Stimulated activated CD8-positive, alpha-beta memory T cell treated with anti-CD3 and anti-CD28 coated beads, Interleukin-12 subunit alpha, Interleukin-12 subunit beta, amount 100 ng/mL, for 4 hours (primary cell): ENCODE data around the gene WEE2.
"Not testable (repeated sequence)": the region's sequence is repeated elsewhere in the genome, so short reads cannot be mapped to it uniquely, and the experiment has no call there.

Experiments
- DNase-seq: peaks from one replicate; pipeline ENCODE4 v3.0.0-alpha.2; 2020; ENCODE audit warnings: low read depth

WEE2 gene

GRCh38 chr7:141708351-141708750 lies at the start of gene WEE2:
Gene WEE2, plus strand, starts transcription at chr7:141708353. Its CDS starts 406 bp downstream, at chr7:141708759.
- DNase-seq, result no peak

DNA sequence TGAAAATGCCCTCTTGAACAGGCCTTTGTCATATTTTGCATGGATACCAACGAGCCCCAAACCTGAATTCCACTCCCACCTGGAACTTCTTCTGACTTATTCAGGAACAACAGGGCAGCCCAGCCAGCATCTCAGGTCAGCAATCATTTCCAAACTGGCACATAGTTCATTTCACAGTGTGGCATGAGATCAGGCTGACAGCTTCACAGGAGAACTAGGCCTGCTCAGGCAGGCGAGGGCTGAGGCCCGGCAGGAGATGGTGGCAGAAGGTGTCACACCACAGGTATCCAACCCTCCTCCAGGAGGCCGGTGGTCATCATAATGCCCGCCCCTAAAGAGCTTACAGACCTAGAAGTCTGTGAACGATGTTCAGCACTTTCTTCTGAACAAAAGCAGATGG lies 48.7 kb upstream of the WEE2 start:
- no peak for DNase-seq

DNA sequence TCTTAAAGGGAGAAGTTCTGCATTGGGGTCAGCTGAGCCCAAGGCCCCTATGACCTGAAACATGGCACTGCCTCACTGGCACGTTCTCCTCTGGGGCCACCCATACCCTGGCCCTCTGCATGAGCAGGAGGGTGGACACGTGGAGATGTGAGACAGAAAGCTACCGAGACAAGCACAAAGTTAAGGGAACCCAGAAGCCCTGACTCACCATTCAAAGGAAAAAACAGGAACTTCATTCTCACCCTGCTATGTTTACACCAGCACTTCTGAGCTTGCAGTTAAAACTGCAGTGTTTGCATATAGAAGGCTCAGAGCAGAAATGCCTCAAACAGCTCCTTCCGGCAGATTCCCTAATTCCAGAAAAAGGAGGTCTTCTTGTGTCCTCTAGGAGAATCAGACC lies 47.9 kb upstream of the WEE2 start:
- no peak for DNase-seq

- DNase-seq, result no peak
These were observed 44.9 kb upstream of the WEE2 start for GRCh38 chr7:141663081-141663849.

DNA sequence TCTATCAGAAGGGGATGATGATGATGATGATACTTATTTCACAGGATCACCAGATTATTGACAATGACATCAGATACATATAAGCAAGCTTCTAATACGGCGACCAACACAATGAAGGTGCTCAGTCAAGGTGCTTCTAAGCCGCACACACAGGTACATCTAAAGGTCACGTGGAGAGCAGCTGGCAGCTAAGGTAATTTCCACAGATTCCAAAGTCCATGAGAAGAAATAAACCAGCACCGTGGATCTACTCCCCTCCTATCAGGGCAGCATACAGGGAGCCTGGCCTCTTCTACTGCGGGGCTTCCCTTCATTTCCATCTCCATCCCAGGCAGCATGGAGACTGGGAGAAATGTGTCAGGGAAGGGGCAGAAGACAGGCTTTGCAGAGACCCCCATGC lies 43.7 kb upstream of the WEE2 start:
- DNase-seq, result no peak

- no peak for DNase-seq
These were observed 42.7 kb upstream of the WEE2 start for GRCh38 chr7:141665208-141666035.

DNA sequence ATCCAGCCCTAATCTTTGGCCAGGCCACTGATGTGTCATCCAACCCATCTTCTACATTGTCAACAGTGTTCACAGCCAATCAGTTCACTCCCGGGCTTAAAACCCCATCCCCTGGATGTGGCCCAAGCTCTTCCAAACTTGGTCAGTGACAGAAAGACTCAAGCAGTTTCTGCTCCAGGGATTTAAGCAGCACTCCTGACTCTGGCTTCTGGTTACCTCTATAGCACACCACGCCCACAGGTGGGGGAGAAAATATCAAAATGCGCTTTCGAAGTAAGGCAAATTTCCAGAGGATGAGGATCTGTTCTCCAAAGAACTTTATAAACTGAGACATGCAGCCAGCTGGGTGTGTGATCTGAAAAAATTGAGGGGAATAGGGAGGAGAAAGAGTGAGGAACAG lies 42.1 kb upstream of the WEE2 start:
- DNase-seq, result no peak

GRCh38 chr7:141668853-141669252 lies 39.3 kb upstream of the WEE2 start:
- DNase-seq, result no peak

DNA sequence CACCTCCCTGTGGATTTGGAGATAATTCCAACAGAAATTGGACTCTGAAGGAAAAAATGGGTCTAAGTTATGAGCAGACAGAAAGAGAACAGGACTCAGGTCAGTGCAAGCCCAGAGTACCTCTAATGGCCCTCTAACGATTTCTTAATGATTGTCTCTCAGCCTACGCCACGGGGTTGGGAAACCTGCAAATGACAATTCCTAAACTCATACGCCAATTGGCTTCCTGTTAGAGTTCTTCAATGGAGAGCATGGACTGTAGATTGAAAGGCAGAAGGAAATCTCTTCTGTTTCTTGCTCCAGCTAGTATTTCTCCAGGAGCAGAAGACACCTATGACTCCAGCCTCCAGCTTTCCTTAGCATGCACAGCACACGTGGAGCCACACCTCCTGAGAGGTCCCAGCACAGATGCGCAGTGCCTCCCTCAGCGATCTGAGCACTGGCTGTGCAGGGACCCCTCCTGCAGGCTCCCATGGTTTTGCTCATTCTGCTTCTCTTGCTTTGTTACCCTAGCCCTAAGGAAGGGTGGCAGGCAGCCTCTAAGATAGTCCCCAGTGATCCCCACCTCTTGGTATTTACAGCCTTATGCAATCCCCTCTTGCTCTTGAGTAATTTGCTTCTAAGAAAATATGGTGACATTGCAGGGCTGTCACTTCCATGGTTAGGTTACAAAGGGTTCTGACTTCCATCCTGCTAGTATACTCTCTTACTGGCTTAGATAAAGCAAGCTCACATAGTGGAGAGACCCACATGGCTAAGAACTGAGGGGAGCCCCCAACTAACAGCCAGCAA lies 36.3 kb upstream of the WEE2 start:
- no peak for DNase-seq

DNA sequence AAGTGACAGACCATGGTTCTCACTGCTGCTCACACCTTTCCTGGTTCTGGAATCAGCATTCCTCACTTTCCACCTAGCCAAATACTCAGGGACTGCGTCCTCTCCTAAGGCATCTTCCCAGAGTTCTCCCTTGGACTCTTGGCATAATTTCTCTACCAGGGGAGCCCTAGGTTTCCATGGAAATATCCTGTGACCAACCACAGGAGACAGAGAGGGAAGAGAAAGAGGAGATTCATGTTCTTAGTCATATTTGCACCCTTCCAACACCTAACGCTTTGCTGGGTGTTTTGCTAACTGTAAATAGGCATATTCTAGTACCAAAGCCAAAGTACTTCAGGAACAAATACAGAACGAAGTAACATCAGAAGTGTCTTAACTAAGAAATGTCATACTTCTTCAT lies 34.8 kb upstream of the WEE2 start:
- no peak for DNase-seq

DNA sequence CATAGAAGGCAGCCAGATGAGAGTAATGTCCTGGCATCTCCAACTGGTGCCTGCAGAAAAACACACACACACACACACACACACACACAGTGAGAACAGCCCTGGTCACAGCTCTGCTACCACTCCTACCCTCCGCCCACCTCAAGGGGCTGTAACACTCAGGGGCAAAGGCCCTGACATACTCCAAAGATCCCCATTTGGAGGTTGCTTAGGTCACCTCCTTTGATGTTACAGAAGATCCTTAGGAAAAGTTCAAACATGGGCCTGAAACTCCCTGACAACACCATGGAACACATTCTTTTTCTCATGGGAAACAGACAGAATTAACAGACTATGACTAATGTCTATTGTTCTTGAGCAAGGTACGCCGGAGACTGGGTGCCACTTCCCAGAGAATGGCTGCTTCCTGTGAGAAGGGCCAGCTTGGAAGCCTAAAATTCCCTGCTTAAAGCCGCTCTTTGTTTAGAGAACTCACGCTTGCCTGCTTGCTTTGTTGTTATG lies 33.9 kb upstream of the WEE2 start:
- DNase-seq, result no peak

- DNase-seq, result no peak
These were observed 33.5 kb upstream of the WEE2 start for GRCh38 chr7:141674702-141675101.

- no peak for DNase-seq
These were observed 32.5 kb upstream of the WEE2 start for GRCh38 chr7:141675436-141676215.

DNA sequence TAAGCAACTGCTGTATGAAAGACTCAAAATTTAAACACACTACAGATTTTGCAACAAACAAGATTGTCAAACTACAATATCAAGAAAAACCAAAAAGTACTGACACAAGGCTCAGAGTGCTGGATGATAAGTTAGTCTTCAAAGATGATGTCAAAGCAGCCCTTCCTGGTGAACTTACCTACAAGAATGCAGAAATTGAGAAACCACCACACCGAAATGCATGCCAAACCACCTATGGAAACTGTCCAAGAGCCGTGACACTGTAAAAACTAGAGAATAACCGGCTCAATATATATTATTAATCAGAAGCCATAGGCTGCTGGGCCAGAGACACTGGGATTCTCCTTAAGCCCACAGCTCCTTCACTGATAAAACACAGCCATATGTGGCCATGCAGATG lies 31.5 kb upstream of the WEE2 start:
- no peak for DNase-seq

DNA sequence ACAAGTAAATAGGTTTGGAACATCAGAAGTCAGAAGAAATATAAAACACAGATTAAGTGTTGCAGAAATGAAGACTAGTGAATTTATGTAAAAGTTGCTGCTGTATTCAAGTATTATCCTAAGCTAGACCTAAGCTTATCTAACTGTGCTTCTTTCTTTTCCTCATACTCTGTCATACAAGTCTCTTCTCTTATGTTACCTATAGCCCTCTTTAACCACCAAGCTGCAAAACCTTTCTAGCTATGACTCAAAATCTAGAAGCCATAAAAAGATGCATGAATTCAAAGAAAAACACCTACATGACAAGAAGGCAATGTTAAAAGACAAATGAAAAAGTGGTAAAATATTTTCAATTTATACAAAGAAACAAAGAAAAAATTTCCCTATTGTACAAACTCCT lies 29.1 kb upstream of the WEE2 start:
- DNase-seq, result no peak

GRCh38 chr7:141685285-141686023 lies 22.7 kb upstream of the WEE2 start:
- no peak for DNase-seq

DNA sequence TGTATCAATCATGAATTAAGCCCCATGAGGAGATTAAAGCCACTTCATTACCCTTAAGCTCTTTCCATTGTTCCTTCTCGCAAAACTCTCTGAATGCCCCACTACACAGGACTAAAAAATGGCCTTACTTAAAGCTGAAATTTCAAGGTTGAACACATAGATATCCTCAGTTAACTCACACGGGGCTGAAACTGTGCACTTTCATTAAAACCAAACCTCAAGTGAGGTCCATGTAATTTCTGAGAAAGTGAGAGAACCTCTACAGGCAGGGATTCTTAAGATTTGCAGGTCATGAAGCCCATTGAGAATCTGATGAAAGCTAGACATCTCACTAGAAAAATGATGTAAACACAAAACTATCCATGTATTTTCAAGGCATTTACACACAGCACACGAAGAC lies 22.1 kb upstream of the WEE2 start:
- DNase-seq, result no peak

GRCh38 chr7:141686670-141687069 lies 21.5 kb upstream of the WEE2 start:
- no peak for DNase-seq

- no peak for DNase-seq
These were observed 20.1 kb upstream of the WEE2 start for GRCh38 chr7:141688043-141688442.

DNA sequence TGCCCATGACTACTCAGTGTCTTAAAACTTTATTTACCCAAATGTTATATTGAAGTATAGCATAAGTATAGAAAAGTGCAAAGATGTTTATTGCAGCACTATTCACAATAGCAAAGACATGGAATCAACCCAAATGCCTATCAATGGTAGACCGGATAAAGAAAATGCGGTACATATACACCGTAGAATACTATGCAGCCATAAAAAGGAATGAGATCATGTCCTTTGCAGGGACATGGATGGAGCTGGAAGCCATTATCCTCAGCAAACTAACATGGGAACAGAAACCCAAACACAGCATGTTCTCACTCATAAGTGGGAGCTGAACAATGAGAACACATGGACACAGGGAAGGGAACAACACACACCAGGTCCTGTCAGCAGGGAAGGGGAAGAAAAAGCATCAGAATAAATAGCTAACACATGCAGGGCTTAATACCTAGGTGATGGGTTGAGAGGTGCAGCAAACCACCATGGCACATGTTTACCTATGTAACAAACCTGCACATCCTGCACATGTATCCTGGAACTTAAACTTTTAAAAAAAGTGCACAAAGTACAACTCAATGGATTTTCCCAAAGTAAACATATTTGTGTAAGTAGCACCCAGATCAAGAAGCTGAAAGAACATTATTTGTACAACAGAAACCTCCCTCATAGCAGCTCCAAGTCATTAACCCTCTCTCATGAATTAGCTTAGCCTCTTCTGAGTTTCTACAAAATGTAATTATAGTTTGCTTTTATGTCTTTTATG lies 18.9 kb upstream of the WEE2 start:
- not testable (repeated sequence) for DNase-seq
